Mammary epithelial cell (primary cell): Measurements from ENCODE around the gene FER.

Source experiments
- EZH2 ChIP-seq: IDR thresholded peaks from 2 replicates; pipeline ENCODE4 v1.6.1; 2012; ENCODE audit warnings: low read length, inconsistent platforms, borderline replicate concordance
- TF ChIP-seq, protein P1 (sequence below), 2 donors: IDR thresholded peaks in 1 of 2; conservative IDR thresholded peaks in 1 of 2; 2 replicates each; pipeline ENCODE4 v1.5.1; 2011 to 2012; ENCODE audit warnings: inconsistent platforms in 2 of 2, low read length in 2 of 2, mild to moderate bottlenecking in 2 of 2, control low read depth in 1 of 2, low read depth in 1 of 2; ENCODE audit not compliant: insufficient read depth in 1 of 2; ENCODE audit errors: extremely low read depth in 1 of 2

DNA sequence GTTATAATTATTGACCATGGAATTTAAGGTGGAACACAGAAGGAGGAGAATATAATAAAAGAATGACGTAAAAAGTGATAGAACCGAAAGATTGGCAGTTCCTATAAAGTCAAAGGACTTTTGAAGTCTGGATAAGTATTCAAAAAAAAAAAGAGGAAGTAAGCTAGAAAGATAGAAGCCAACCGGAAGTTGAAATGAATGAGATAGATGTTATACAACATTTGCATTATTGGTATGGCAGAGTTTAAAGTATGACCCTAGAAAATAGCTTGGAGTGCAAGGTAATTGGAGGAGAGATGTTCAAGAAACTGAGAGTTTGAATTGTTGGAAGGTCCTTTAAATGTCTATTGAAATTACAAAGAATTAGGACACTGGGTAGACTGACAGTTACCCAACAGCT is 293.6 kb downstream of the FER start:
- TF ChIP-seq, protein P1, sequence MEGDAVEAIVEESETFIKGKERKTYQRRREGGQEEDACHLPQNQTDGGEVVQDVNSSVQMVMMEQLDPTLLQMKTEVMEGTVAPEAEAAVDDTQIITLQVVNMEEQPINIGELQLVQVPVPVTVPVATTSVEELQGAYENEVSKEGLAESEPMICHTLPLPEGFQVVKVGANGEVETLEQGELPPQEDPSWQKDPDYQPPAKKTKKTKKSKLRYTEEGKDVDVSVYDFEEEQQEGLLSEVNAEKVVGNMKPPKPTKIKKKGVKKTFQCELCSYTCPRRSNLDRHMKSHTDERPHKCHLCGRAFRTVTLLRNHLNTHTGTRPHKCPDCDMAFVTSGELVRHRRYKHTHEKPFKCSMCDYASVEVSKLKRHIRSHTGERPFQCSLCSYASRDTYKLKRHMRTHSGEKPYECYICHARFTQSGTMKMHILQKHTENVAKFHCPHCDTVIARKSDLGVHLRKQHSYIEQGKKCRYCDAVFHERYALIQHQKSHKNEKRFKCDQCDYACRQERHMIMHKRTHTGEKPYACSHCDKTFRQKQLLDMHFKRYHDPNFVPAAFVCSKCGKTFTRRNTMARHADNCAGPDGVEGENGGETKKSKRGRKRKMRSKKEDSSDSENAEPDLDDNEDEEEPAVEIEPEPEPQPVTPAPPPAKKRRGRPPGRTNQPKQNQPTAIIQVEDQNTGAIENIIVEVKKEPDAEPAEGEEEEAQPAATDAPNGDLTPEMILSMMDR (conservative IDR thresholded peaks at IDR 0.05 in 1 of 2, IDR thresholded peaks at IDR 0.05 in 1 of 2; ENCODE audit: extremely low read depth in 1 of 2, insufficient read depth in 1 of 2, low read depth in 1 of 2, low read length in 2 of 2) = no peak
- TF ChIP-seq EZH2 = no peak
